Ishikawa (cell line): Measurements from ENCODE around the gene FMNL2.

ENCODE experiments used
- CEBPB ChIP-seq: IDR thresholded peaks from 2 replicates; pipeline ENCODE4 v1.6.1; 2012
- CREB1 ChIP-seq: IDR thresholded peaks from 2 replicates; pipeline ENCODE4 v1.6.1; 2012; ENCODE audit warnings: low read depth
- EGR1 ChIP-seq: IDR thresholded peaks from 2 replicates; pipeline ENCODE4 v1.6.1; 2012
- EP300 ChIP-seq: IDR thresholded peaks from 2 replicates; pipeline ENCODE4 v1.6.1; 2012; ENCODE audit warnings: borderline replicate concordance
- FOXM1 ChIP-seq: IDR thresholded peaks from 2 replicates; pipeline ENCODE4 v1.6.1; 2012; ENCODE audit warnings: low read depth, borderline replicate concordance
- NFIC ChIP-seq: IDR thresholded peaks from 2 replicates; pipeline ENCODE4 v1.6.1; 2012
- RAD21 ChIP-seq: IDR thresholded peaks from 2 replicates; pipeline ENCODE4 v1.6.1; 2012; ENCODE audit warnings: low read depth
- TAF1 ChIP-seq: IDR thresholded peaks from 2 replicates; pipeline ENCODE4 v1.6.1; 2012; ENCODE audit warnings: low read depth, mild to moderate bottlenecking
- TCF12 ChIP-seq: IDR thresholded peaks from 2 replicates; pipeline ENCODE4 v1.6.1; 2012; ENCODE audit warnings: low read depth
- TEAD4 ChIP-seq: IDR thresholded peaks from 2 replicates; pipeline ENCODE4 v1.6.1; 2012
- YY1 ChIP-seq: IDR thresholded peaks from 2 replicates; pipeline ENCODE4 v1.6.1; 2012; ENCODE audit warnings: low read depth
- ZBTB7A ChIP-seq: IDR thresholded peaks from 2 replicates; pipeline ENCODE4 v1.6.1; 2012; ENCODE audit warnings: low read depth
- TF ChIP-seq, protein P1 (sequence below): IDR thresholded peaks from 2 replicates; pipeline ENCODE4 v1.6.1; 2012; ENCODE audit warnings: low read depth, mild to moderate bottlenecking
- TF ChIP-seq, protein P2 (sequence below): IDR thresholded peaks from 2 replicates; pipeline ENCODE4 v1.6.1; 2012
- TF ChIP-seq, protein P3 (sequence below): IDR thresholded peaks from 2 replicates; pipeline ENCODE4 v1.6.1; 2012

Gene FMNL2

DNA sequence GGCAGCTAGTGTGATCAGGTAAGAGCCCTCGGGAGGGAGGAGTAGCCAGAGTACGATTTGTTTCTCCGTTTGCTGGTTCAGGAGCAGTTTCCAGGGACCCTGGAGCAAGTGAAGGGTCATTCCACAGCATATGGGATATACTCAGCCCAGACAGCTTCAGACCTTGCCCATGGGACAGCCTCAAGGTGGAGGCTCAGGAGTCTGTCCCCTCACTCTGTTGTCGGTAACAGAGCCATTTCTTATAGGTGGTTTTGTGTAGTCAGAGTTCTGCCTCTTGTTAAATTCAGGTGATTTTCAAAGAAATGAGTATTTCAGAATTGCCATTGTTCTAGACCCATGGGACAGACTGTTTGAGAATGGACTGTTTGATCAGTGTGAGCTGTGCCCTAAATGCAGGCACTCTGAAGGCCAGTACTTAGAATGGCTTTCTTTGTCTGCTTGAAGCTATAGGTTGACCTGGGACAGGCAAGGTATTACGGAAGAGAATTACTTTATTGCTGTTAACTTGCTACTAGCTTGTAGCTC is 15.2 kb downstream of the FMNL2 start:
- TF ChIP-seq FOXM1 (no peak), TEAD4 (no peak), TCF12 (no peak), NFIC (no peak), YY1 (no peak)

DNA sequence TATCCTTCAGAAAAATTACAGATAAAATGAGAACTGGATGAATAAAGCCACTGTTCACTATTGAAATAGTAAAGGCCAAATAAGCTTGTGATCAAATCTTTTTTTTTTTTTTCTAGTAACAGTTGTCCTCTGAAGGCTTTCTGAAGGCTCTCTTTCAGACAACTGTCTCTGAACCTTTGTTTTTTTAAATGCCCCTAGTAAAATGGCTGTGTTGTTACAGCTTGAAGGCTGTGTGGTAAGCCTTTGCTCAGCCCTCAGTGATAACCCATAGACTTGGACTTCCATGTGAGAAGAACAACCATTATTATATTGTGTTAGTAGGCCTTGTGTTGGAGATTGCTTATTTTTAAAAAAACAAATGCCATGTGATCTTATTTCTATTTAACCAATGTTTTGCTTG is 17.6 kb downstream of the FMNL2 start:
- TF ChIP-seq ZBTB7A (no peak), EP300 (no peak), RAD21 (no peak), CEBPB (no peak), TAF1 (no peak), EGR1 (no peak), CREB1 (no peak), TEAD4 (no peak), FOXM1 (no peak), NFIC (no peak), TCF12 (no peak), YY1 (no peak)
- TF ChIP-seq, protein P1, sequence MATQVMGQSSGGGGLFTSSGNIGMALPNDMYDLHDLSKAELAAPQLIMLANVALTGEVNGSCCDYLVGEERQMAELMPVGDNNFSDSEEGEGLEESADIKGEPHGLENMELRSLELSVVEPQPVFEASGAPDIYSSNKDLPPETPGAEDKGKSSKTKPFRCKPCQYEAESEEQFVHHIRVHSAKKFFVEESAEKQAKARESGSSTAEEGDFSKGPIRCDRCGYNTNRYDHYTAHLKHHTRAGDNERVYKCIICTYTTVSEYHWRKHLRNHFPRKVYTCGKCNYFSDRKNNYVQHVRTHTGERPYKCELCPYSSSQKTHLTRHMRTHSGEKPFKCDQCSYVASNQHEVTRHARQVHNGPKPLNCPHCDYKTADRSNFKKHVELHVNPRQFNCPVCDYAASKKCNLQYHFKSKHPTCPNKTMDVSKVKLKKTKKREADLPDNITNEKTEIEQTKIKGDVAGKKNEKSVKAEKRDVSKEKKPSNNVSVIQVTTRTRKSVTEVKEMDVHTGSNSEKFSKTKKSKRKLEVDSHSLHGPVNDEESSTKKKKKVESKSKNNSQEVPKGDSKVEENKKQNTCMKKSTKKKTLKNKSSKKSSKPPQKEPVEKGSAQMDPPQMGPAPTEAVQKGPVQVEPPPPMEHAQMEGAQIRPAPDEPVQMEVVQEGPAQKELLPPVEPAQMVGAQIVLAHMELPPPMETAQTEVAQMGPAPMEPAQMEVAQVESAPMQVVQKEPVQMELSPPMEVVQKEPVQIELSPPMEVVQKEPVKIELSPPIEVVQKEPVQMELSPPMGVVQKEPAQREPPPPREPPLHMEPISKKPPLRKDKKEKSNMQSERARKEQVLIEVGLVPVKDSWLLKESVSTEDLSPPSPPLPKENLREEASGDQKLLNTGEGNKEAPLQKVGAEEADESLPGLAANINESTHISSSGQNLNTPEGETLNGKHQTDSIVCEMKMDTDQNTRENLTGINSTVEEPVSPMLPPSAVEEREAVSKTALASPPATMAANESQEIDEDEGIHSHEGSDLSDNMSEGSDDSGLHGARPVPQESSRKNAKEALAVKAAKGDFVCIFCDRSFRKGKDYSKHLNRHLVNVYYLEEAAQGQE, result no peak
- TF ChIP-seq, protein P2, sequence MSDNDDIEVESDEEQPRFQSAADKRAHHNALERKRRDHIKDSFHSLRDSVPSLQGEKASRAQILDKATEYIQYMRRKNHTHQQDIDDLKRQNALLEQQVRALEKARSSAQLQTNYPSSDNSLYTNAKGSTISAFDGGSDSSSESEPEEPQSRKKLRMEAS, result no peak
- TF ChIP-seq, protein P3, sequence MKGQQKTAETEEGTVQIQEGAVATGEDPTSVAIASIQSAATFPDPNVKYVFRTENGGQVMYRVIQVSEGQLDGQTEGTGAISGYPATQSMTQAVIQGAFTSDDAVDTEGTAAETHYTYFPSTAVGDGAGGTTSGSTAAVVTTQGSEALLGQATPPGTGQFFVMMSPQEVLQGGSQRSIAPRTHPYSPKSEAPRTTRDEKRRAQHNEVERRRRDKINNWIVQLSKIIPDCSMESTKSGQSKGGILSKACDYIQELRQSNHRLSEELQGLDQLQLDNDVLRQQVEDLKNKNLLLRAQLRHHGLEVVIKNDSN, result no peak

DNA sequence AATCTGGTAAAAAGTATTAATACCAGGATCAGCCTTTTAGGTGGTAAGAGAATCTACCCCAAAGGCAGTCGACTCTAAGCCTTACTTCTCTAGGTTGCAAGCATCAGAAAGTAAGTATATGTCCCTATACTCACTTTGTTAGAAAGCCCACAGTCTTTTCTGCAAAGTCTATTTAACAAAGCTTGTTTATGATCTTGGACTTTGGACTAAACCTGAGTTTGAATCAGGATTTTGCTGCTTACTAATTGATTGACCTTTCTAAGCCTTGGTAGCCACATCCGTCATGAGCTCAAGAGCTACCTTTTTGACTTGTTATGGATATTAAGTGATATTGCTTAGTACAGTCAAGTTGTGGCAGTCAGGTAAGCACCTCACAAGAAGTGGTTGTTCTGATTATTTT is 18.4 kb downstream of the FMNL2 start:
- TF ChIP-seq NFIC, result no peak
- no peak for TF ChIP-seq RAD21
- TF ChIP-seq EP300, result no peak
- TF ChIP-seq YY1, result no peak
- no peak for TF ChIP-seq CEBPB
- no peak for TF ChIP-seq TCF12
- TF ChIP-seq FOXM1, result no peak
- TF ChIP-seq TEAD4, result no peak
- TF ChIP-seq ZBTB7A, result no peak
- TF ChIP-seq CREB1, result no peak
- TF ChIP-seq, protein P2, result no peak
- TF ChIP-seq, protein P3, result no peak
- TF ChIP-seq EGR1, result no peak
- no peak for TF ChIP-seq TAF1
- TF ChIP-seq, protein P1, result no peak

DNA sequence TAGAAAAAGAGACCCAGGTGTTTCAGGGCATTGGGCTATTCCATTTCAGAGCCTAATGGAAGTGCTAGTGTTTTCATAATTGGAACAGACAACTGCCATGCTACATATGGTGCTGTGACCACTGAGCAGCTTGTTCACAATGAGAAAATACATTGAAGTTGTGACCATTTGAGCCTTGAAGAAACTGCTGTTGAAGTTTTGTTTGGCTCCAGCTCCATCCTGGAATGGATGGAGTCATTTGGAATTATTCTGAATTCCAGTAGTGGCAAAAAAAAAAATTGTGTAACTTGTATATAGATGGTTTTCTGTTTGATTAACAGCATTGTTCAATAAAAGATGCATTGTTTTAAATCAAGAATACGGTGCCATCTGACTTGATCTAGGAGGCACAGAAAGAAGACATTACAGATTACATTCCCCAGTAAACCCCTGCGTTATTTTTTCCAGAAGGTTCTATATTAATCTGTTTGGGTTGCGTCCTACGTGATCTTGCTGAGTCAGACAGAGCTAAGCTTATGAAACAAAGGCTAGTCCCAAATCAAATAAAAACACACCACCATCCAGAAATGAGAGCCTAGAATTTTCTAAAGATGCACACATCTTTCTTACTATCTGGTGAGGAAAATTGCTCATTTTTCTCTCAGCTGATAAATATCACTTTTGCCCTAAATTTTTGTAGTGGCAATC is 19.2 kb downstream of the FMNL2 start:
- TF ChIP-seq ZBTB7A, result no peak
- no peak for TF ChIP-seq EGR1
- no peak for TF ChIP-seq TEAD4
- TF ChIP-seq, protein P3, result no peak
- TF ChIP-seq EP300, result no peak
- no peak for TF ChIP-seq CREB1
- TF ChIP-seq, protein P2, result no peak
- no peak for TF ChIP-seq FOXM1
- TF ChIP-seq YY1, result no peak
- TF ChIP-seq TAF1, result no peak
- no peak for TF ChIP-seq NFIC
- no peak for TF ChIP-seq CEBPB
- TF ChIP-seq TCF12, result no peak
- no peak for TF ChIP-seq RAD21
- TF ChIP-seq, protein P1, result no peak
